Kidney tubule cell (primary cell): ENCODE data around the gene LPAR5.
"Not testable (repeated sequence)": the region's sequence is repeated elsewhere in the genome, so short reads cannot be mapped to it uniquely, and the experiment has no call there.

Source experiments
- DNase-seq: peaks from one replicate; pipeline ENCODE4 v3.0.0-alpha.2; 2018; ENCODE audit warnings: low spot score

LPAR5 gene

GRCh38 chr12:6606331-6607131 is 29.2 kb downstream of the LPAR5 start:
- DNase-seq = peak; percentile 49

GRCh38 chr12:6605421-6606330 is 30.1 kb downstream of the LPAR5 start:
- DNase-seq = peak; percentile 32

DNA sequence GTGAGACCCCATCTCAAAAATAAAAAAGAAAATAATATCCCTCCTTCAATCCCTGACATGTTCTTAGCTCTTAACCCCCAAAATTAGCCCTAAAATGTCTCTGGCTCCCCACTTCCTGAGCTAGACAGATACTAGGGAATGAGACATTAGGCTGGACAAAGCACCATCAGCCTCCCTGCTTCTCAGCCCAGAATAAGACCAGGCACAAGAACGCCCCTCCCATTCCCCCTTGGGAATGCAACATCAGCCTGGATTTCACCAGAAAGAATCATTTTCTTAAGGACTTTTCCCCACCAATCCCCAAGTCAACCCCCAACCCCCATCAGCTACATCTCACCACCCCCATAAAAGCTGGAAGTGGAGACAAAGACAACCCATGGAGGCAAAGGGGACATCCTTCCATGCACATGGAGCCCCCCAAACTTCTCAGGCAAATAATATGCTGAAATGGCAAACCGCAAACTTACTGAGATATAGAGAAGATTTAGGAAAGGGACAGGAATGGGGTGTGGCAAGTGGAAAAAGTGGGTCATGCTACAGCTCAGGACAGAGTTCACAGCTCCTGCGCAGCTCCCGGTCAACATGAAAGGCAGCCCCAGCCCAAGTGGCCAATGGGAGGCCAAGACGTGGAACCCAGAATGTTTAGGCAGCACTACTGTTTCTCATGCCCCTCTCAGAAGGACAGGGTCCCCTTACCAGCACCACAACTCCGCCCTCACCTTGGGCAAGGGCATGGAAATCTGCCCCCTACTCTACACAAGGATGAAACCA is 31.3 kb downstream of the LPAR5 start:
- no peak for DNase-seq

- peak; percentile 33 for DNase-seq
Observed at GRCh38 chr12:6603095-6603567, 32.6 kb downstream of the LPAR5 start.

DNA sequence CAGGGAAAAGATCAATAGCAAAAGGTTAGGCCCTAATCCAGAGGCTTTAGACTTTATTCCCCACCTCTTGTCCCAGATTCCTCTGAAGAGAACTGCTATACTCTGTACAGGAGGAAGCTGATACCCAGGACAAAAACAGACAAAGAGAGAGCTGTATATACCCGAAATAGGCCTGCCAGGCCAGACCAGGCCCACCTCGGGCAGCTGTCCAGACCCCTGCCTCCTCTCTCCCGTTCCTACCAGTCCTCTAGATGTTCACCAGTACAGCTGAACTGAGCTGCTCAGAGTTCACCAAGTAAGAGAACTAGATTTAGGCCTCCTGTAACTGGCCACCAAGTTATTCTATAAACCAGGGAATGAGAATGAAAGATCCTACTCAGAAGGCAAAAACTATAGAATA is 33.2 kb downstream of the LPAR5 start:
- DNase-seq = no peak

GRCh38 chr12:6595673-6596072 is 40.1 kb downstream of the LPAR5 start:
- DNase-seq = peak; percentile 27

GRCh38 chr12:6592087-6592486 is 43.7 kb downstream of the LPAR5 start:
- DNase-seq = no peak

GRCh38 chr12:6586569-6586968 is 49.2 kb downstream of the LPAR5 start:
- DNase-seq = not testable (repeated sequence)

DNA sequence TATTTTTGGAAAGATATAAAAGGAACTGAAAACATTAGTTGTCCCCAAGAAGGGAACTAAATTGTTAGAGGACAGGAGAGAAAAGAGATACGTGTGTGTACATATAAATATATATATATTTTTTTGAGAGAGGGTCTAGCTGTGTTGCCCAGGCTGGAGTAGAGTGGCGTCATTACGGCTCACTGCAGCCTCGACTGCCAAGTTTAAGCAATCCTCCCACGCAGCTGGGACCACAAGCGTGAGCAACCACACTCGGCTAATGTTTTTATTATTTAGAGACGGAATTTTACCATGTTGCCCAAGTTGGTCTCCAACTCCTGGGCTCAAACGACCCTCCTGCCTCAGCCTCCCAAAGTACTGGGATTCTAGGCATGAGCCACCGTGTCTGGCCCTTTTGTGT is 51.5 kb downstream of the LPAR5 start:
- DNase-seq = no peak

DNA sequence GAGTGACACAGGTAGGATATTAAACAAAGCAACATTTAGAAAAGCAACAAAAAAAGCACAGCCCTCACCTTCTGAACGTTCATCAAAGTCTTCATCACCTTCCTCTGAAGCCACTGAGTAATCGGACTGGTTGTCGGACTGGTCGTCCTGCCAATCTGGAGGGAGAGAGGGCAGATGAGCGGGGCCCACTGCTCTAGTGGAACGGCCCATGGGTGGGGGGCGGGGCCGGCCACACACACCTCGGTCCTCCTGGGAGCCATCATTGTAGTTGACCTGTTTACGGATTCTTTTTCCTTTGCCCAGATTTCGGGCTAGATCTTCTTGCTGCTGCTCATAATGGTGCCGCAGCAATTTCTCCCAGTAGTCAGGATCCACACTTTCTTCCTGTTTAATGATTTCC is 52.8 kb downstream of the LPAR5 start:
- DNase-seq = no peak

GRCh38 chr12:6582196-6582595 is 53.6 kb downstream of the LPAR5 start:
- no peak for DNase-seq

GRCh38 chr12:6575648-6576047 is 60.1 kb downstream of the LPAR5 start:
- DNase-seq = no peak

DNA sequence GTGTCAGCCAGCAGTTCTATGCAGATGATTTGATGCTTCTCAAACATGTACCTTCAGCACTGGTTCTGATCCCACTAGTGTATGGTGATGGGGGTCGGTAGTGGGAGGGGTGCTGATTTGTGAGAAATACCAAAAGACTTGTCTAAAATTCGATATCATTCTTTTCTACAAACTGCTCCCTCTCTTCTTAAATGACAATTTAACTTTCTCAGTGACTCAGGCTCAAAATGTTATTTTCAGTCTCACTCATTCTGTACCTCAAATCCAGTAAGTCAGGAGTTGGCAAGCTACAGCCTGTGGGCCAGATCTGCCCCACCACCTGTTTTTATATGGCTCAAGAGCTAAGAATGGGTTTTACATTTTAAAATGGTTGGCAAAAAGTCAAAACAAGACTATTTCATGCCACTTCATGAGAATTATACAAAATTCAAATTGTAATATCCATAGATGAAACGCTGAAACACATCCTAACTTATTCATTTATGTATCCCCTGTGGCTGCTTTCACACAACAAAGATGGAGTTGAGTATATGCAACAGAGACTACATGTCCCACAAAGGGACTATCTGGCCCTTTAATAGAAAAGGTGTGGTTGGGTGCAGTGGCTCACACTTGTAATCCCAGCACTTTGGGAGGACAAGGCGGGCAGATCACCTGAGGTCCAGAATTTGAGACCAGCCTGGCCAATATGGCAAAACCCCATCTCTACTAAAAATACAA is 61.0 kb downstream of the LPAR5 start:
- DNase-seq = no peak

GRCh38 chr12:6573001-6573400 is 62.8 kb downstream of the LPAR5 start:
- no peak for DNase-seq

DNA sequence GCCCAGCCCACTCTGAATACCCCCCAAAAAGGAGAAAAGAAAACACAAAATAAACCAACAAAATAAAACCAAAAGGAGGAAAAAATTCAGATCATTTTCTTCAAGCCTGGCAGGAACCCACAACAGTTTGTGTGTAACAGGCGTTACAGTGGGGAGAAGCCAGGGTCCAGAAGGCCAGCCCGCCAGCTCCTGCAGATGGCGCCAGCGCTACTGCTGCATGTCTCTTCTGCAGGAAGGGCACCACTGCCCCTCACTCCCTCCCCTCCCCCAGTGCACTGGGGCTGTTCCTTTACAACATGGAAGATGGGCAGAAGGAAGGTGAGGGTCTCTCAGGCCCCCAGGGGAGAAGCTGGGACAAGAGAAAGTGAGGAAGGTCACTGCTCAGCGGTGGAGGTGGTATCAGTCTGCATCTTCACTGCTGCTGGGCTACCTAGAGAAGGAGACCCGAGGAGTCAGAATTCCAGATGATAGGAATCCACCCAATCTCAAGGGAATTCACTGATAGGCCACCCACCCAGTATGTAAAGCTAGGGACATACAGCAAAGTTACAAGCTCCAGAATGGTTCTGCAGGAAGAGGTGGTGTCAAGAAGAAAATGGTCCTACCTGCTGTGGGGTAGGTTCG is 65.4 kb downstream of the LPAR5 start:
- peak; percentile 44 for DNase-seq

DNA sequence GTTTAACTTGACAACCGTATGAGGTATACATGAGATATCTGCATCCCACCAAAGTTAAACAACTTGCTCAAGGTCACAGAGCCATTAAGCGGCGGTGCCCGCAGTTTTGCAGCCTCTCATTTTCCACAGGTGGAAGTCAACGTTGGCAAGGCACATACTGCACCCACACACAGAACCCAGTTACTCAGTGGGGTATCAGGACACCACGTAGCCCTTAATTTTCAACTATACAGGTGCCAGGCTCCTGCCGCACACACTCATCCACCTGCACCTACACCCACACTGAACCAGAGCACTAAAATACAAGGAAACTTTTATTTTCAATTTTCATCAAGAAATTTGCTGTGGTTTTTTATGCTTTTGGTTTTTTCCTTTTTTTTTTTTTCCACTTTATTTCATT is 66.0 kb downstream of the LPAR5 start:
- DNase-seq = no peak

GRCh38 chr12:6569312-6569711 is 66.4 kb downstream of the LPAR5 start:
- no peak for DNase-seq
